HG03469 (cell line): ENCODE results near the gene EHMT2.
A peak's percentile ranks its signal among the peaks of the same experiment; 100 is the strongest.
"Not testable (repeated sequence)": the region's sequence is repeated elsewhere in the genome, so short reads cannot be mapped to it uniquely, and the experiment has no call there.

ENCODE experiments used
- ATAC-seq: cut with Tn5 transposase; IDR thresholded peaks from one replicate; pipeline ENCODE4 v1.9.1; 2021; ENCODE audit warnings: mild to moderate bottlenecking, moderate library complexity, moderate number of reproducible peaks; ENCODE audit not compliant: unreplicated experiment

Gene EHMT2

DNA sequence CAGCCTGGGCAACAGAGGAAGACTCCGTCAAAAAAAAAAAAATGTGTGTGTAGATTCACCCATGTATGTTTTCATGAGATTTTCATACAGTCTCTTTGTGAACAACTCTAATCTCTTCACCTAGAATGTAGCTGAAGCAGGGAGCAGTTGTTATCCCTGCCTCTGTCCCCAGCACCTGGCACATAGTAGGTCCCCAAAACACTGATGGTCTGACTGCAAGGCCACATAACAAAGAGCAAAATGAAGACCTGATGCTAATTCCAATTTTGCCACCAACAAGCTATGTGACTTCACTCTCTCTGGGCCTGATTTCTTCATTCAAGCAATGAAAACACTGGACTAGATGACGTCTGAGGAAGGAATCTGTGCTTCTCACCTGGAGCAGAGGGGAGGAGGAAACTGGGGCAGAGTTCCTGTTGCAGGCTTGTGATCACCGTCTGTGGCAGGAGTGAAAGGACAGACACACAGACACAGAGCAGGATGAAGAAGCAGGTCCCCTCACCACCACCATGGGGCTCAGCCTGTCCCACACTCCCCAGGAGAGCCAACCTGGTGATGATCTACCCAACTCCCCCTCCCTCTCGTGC is 23.3 kb downstream of the EHMT2 start:
- ATAC-seq, result no peak

DNA sequence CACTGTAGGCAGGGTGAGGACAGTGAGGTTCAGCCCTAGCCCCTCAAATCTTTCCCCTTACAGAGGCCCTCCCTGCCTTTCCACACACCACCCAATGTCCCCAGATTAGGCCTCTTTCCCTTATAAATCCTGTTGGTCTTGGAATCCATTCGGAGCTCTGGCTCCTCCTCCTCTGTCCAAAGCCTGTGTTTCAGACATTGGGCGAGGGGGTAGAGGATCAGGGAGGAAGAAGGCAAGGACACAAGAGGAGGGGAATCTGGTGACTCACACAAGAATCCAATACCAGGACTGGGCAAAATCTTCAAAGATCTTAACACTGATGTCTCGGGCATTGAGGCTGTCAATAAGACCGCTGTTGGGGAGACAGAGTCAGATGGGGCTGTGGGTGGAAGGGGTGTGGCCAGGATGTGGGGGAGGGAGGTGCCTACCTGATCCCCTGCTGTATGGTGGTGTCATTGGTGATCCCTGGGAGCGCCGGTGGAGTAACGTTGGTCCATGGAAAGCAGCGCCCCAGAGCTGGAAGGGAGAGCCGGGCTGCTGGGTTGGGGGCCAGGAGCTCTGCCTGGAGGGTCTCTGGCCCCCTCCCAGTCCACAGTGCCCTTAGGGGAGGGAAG is 26.3 kb downstream of the EHMT2 start:
- ATAC-seq, result no peak

DNA sequence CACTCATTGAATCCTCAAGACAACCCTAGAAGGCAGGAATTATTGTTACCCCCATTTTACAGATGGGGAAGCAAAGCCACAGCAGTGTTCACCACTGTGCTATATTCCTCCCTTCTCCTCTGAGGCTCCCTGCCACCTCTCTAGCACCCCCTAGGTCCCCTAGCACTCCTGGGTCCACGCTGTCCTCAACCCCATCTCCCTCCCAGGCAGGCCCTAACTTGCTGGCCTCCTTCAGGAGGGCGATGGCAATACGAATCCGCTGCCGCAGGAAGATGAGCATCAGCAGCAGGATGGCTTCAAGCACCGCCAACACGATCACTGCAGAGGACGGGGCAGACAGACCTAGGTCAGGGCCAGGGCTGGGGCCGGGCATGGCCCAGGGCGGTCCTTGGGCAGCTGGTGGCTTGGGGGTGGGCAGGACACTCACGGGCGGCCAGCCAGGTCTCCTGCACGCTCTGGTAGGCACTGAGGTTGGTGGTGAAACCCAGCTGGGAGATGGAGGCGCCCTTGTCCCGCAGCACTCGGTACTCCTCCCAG is 27.0 kb downstream of the EHMT2 start:
- ATAC-seq, result no peak

DNA sequence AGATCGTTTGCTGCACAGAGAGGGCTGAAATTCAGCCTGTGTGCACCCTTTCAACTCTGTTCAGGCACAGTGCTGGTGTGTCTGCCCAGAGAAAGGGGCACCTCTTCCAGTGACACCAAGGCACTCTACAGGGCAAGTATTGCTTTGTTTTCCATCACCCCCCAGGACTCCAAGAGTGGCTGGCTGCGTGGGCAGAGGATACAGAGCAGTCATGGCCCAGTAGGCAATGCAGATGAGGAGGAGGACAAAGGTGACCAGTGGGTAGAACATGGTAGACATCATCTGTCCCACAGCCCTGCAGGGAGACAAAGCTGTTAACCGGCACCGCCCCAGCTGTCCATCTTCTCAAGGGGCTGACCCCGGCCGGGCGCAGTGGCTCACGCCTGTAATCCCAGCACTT is 28.2 kb downstream of the EHMT2 start:
- ATAC-seq, result no peak

DNA sequence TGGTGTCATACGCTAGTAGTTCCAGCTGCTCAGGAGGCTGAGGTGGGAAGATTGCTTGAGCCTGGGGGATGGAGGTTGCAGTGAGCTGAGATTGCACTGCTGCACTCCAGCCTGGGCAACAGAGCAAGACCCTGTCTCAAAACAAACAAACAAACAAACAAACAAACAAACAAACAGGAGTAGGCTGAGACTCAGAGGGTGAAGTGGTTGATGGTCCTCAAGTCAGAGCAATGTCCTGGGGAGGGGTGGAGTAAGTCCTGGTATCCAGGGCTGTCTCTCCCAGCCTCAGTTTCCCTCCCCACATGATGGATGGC is 28.9 kb downstream of the EHMT2 start:
- ATAC-seq, result not testable (repeated sequence)

DNA sequence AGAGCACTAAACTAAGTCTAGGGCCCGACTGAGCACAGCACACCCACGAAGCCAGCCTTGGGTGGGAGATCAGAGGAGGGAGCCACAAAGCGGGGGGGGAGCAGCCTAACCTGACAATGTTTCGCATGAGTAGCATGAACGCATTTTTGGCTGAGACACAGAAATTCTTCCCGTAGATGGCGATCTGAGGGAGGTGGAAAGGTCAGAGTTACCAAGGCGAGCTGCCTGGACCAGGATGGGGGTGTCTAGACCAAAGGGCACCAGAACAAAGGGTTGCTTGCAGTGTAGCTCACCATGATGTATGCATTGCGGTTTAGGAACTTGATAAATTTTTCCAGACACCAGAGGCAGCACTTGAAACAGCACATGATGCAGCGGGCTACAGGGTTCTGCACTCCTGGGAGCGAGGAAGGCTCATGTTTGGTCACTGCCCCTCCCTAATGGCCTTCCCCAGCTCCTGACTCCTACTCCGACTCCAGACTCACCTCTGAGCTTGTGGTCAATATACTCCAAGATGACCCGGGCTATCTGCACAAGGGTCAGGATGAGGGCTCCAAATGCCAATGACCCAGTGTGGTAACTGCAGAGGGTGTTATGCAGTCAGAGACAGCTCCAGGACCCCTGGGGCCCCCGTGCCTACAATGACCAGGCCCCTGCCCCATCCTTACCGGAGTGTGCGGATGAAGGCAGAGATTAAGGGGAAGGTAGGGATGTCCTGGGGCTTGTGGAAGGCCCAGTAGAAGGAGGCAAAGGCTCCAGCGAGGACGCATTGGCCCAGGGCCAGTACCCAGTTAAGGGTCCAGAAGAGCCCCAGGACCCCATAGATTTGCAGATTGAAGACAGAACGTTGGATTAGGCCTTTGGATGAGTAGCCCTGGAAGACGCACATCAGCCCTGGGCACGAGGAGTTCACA is 32.0 kb downstream of the EHMT2 start:
- no peak for ATAC-seq

DNA sequence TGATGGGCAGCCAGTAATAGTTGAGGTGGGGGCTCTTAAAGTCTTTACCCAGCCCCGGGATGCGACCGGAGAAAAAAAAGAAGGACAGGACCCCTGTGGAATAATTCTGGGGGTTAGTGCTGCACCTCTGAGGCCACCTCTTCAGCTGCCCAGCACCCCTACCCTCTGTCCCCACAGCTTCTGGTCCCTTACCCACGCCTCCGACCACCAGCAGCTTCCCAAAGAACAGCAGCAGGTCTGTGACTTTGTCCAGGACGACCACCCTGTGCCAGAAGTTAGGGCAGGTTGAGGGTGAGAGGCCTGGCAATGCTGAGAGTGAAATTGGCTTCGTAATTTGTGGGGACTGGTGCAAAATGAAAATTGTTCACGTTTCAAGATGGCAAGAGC is 32.7 kb downstream of the EHMT2 start:
- no peak for ATAC-seq

DNA sequence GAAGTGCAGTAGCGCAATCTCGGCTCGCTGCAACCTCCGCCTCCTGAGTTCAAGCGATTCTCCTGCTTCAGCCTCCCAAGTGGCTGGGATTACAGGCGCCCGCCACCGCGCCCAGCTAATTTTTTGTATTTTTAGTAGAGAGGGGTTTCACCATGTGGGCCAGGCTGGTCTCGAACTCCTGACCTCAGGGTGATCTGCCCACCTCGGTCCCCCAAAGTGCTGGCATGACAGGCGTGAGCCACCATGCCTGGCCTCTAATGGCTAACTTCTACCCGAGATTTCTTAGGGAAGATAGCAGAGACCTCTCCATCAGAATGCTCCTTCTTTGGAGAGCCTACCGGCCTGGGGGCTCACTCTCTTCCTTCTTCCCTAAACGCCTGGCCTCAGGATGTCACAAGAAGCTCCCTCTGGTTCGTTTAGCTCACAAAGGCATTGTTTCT is 33.4 kb downstream of the EHMT2 start:
- ATAC-seq, result not testable (repeated sequence)

DNA sequence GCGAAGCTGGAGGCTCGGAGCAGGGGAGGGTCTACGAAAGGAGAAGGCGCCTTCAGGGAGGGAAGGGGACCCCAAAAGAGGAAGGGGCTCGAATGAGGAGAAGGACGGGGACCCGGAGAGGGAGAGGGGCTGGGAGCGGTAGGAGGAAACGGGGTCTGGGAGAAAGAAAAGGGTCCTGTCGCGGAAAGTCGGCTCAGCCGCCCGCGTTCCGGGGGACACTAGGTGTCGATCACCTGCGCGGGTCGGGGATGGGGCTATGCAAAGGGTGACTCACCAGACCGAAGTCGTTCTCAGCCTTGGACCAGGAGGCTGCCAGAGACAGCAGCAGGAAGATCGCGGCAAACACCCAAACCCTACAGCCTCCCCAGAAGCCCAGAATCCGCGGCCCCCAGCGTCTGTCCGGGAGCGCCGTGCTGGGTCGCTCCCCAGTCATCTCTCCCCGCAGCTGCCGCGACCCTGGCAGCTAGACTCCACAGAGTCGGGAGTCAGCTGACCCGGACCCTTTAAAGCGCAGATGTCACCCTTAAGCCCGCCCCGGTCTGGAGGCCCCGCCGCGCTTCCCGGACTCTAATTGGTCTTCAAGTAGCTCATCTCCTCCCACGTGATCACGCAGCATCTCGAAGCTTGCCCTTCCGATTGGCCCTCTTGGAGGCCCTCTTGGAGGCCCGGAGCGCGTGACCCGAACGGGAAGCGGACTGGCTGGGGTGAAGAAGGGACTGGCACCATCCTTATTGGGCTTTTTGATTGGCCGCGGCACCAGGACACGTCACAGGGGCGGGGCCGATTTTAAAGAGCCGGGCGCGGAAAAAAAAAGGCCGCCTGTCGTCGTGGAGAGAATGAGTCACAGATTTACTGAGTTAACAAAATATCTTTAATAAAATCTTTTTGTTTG is 34.9 kb downstream of the EHMT2 start, which contains the start of gene NEU1:
Gene NEU1 (minus strand): TSS at position 478 of the 892 bp plus-strand sequence. CDS start 45 bp downstream, at position 433.
- peak; percentile 83 for ATAC-seq

DNA sequence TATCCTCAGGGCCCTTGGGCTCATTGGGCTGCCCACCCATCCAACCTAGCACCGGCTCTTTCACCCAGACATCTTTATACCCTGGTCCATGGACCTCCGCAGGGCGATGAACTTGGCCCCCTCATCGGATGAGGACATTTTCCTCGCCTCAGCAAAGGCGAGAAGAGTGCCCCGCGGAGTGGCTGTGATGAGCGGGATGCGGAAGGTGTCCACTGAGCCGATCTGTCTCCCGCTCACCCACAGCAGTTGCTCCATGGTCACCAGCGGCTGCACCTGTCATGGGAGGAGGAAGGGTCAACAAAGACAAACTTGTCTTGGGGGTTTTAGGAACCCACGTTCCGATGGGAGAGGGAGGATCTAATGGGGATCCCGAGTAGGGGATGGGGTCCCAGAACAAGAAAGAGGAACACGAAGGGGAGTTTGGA is 35.6 kb downstream of the EHMT2 start:
- no peak for ATAC-seq

DNA sequence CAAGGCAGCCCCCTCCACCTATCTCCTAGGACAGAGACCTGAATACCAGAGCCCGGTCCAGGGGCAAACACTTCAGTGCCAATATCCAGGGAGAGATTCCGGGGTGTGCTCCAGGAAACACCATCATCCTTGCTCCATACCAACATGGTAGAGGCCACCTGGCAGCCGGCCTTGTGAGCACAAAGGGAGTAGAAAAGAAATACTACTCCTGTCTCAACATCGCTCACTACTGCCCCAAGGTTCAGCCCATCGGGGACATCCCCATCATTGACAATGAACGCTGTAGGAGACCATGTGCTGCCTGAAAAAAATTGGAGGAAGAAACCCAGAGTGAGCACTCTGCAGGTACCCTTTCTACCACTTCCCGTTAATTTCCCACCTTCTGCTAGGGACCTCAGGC is 36.3 kb downstream of the EHMT2 start:
- no peak for ATAC-seq

DNA sequence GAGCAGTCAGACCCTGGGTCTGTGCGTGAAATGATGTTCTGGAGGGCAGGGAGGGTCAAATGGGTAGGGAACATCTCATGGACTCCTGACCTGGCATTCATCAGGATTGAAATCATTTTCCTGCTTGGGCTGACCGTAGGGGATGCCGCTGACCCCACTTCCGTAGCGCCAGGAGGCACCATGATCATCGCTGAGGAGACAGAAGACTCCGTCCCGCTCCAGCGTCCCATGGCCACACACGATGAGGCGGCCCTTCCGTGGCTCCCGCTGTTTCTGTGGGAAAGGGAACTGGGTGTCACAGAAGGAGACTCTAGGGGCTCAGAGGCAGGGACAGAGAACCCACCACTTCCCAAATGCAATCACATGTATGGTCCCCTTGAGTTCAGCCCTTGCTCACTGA is 37.1 kb downstream of the EHMT2 start:
- ATAC-seq, result no peak

DNA sequence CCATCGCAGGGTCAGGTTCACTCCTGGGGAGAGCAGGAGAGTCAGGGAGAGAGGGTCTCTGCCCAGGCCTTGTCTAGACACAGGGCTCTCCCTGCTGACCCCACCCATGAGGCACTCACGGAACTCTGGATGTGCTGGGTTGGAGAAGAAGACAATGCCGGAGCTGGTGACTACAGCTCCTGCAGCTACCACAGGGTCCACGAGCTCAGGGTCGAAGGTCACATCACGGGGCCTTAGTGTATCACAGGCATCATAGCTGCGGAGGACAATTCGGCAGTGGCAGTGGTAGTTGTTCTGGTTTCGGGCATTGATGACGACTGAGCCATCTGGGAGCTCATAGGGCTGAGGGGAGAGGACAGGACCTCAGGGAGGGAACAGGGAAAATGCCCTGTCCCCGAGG is 37.6 kb downstream of the EHMT2 start:
- ATAC-seq, result no peak

DNA sequence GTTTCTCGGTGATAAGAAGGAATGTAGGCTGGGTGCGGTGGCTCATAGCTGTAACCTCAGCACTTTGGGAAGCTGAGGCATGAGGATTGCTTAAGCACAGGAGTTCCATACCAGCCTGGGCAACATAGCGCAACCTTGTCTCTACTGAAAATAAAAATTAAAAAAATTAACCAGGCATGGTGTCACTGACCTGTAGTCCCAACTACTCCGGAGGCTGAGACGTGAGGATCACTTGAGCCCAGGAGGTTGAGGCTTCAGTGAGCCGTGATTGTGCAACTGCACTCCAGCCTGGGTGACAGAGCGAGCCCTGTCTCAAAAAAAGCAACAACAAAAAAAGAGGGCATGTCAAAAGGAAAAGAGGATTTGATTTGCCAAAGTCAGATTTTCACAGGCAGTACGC is 38.8 kb downstream of the EHMT2 start:
- ATAC-seq, result no peak

DNA sequence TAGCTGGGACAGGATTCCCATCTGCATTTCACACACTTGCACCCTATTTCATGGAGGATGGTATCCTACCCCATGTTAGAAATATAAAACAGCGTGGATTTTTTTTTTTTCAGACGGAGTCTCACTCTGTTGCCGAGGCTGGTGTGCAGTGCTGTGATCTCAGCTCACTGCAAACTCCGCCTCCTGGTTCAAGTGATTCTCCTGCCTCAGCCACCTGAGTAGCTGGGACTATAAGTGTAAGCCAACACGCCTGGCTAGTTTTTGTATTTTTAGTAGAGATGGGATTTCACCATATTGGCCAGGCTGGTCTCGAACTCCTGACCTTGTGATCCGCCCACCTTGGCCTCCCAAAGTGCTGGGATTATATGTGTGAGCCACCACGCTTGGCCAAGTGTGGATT is 39.7 kb downstream of the EHMT2 start:
- not testable (repeated sequence) for ATAC-seq

DNA sequence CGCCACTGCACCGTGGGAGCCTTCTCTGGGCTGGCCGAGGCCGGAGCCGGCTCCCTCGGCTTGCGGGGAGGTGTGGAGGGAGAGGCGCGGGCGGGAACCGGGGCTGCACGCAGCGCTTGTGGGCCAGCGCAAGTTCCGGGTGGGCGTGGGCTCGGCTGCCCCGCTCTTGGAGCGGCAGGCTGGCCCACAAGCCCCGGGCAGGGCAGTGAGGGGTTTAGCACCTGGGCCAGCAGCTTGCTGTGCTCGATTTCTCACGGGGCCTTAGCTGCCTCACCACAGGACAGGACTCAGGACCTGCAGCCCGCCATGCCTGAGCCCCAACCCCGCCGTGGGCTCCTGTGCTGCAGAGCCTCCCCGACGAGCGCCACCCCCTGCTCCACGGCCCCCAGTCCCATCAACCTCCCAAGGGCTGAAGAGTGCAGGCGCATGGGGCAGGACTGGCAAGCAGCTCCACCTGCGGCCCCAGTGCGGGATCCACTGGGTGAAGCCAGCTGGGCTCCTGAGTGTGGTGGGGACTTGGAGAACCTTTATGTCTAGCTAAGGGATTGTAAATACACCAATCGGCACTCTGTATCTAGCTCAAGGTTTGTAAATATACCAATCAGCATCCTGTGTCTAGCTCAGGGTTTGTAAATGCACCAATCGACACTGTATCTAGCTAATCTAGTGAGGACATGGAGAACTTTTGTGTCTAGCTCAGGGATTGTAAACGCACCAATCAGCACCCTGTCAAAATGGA is 45.3 kb downstream of the EHMT2 start:
- not testable (repeated sequence) for ATAC-seq

DNA sequence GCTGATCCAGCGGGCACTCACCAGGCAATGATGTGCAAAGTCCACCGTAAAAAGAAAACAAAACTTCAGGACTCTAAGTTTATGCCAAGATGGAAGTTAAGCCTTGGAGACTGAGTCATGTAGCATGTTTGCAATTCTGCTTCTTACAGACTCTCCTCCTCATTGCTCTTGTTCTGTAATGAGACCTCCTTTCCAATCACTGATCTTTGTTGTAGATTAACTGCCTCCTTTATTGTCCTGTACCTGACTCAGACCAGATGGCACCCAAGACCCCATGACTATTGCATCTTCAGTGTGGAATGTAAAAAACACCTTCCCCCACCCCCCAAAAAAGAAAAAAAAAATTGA is 46.0 kb downstream of the EHMT2 start:
- ATAC-seq, result no peak

DNA sequence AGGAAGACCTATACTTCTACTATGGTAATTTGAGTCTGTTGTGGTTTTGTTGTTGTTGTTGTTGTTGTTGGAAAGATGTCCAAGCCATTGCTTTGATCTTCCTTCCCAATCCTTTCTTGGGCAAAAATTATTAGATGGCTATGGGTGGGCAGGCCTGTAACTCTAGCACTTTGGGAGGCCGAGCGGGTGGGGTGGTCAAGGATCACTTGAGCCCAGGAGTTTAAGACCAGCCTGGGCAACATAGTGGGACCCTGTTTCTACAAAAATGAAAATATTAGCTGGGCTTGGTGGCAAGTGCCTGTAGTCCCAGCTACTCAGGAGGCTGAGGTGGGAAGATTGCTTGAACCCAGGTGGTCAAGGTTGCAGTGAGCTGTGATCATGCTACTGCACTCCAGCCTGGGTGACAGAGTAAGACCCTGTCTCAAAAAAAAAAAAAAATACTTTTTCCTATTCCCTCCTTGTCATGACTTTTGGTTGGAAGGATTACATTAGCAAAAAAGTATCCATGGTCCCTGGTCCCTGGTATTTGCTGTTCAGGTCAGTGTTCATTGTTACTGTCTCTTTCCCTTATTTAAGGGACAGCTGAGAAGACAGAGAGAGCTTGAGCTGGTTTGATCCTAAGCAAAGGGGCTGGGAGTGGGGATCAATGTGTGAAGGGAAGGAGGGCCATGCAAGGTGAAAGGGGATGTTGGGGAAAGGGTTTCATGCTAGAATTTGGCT is 46.6 kb downstream of the EHMT2 start:
- ATAC-seq, result no peak

DNA sequence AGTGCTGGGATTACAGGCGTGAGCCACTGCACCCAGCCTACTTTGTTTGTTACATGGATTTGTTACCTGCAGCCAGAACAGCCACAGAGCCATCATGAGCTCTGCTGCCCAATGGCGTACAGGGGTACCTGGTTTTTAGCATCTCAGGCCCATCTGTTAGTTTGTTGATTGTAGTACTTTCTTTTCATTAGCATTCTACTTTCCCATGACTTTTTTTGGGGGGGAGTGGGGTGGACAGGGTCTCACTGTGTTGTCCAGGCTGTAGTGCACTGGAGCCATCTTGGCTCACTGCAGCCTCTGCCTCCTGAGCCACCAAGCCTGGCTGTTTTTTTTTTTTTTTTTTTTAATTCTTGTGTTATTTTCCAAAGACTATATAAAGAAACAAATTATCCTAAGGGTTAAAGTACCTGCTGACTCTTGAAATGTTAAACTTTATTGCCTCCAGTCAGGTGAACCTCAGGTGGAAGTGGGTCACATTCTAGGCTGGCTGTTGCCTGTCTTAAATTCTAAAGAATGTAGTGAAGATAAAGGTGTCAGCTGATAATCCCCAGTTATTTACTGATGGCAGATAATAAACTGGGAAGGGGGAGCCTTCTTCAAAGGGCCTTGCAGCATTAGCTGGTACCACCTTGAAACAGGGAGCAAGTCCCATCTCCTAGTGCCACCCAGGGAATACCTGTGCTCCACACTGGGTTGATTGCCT is 50.1 kb downstream of the EHMT2 start:
- no peak for ATAC-seq
